GM19099 (cell line): ENCODE results near the gene AZGP1.

Source experiments
- POLR2A ChIP-seq: IDR thresholded peaks from 3 replicates; pipeline ENCODE4 v1.6.1; 2011; ENCODE audit warnings: low read depth; ENCODE audit not compliant: insufficient read length; ENCODE audit errors: extremely low read depth

The AZGP1 gene

DNA sequence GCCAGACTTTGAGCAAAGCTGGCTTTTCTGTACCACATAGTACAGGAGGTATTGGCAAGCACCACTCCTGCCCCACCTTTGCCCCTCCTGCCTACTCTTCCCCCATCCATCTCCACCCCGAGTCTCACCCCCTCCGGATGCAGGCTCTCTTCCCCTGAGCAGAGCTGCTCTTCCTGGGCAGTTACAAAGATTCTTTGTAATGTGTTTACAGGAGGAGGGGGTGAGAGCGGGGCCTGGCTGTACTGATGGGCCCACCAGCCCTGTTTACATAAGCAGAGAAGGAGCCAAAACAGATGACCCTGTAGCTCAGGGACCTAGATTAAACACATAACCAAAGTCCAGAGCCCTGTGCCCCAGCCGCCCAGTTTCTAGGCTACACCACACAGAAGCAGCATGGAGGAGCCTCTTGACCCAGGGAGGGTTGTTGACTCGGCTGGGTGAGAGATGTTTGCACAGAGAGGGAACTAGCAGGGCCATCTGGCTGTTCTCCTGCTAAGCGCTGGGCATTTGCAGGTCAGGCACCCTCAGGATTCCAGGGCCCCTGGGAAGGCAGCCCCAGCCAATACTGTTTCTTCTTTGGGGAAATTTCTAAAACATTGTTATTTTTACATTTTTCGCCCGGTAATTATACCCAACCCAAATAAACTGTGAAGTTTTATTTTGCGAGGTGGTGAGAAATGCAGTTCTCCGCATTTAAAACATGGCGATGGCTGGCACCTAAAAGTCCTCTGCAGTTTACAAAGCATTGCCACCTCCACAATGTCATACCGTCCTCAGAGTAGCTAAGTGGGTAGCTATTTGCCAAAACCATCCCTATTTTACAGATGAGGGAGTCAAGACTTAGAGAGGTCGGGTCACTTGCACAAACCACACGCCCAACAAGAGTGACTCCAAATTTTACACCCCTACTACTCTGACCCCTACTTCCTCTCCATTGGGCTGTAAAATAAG is 28.2 kb upstream of the AZGP1 start:
- no peak for TF ChIP-seq POLR2A

DNA sequence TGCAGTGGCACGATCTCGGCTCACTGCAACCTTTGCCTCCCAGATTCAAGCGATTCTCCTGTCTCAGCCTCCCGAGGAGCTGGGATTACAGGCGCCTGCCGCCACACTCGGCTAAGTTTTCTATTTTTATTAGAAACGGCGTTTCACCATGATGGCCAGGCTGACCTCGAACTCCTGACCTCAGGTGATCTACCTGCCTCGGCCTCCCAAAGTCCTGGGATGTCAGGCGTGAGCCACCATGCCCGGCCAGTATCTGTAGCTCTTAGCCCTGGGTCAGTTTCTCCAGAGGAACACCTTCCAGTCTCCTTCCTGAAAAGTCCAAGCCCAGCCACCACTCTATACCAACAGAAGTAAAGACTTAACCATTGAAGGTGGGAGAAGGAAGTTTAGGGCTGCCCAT is 24.4 kb upstream of the AZGP1 start:
- TF ChIP-seq POLR2A = no peak

DNA sequence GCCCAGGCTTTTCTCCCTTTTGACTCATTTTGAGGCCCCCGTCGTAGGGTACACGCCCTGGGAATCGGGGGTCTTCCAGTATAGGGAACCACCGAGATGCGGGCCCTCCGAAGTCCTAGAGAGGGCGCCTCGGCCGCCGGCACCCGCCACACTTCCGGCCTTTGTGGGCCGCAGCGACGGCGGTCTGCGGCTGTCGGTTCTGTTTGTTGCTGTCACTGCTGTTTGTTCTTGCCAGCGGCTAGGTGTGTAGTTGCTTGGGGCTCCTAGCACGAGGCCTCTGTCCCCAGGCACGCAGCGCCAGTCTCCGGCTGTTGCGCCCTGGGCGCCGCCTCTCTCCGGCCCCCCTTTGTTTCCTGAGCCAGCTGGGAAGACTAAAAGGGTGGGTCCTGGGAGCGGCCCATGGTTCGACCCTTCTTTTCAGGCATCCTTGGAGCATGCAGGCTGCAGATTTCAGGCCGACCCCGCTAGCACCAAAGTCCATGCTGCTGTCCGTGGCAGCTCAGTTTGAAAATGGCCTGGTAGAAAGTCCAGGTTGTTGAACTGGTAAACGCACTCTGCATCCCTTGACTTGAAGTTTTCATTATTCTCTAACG is 21.8 kb upstream of the AZGP1 start:
- peak; percentile 82 for TF ChIP-seq POLR2A

DNA sequence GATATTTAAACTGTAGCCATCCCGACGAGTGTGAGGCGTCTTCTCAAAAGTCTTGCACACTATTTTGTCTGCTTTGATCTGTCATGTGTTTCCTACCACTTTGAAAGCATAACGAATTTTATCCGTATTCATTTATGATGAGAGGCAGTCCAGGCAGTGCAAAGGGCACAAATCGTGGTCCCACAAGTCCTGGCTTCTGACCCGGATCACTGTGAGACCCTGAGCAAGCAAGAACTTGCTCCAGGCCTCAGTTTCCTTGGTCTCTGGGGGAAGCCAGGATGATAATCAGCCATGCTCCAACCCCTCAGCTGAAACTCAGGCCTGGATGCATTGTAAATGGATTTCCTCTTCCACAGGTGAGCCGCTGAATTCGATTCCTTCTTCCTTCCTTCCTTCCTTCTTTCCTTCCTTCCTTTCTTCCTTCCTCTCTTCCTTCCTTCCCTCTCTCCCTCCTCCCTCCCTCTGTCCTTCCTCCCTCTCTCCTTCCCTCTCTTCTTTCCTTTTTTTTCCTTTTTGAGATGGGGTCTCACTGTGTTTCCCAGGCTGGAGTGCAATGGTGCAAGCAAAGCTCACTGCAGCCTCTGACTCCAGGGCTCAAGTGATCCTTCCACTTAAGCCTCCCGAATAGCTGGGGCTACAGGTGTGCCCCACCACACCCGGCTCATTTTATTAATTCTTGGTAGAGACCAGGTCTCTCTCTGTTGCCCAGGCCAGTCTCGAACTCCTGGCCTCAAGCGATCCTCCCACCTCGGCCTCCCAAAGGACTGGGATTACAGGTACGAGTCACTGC is 21.1 kb upstream of the AZGP1 start:
- TF ChIP-seq POLR2A = no peak

DNA sequence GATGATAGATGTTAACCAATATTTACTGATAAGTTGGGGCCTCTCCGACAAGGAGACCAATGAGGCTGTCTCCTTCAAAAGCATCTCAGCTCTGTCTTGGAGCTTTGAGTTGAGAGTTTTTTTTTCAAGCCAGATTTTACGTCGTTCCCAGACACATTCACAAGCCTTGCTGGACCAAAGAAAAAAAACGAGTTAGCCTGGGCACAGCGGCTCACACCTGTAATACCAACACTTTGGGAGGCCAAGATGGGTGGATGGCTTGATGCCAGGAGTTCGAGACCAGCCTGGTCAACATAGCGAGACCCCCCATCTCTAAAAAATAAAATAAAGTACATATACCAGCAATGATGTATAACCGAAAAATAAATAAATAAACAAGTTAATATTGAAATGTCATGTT is 19.0 kb upstream of the AZGP1 start:
- TF ChIP-seq POLR2A = no peak

DNA sequence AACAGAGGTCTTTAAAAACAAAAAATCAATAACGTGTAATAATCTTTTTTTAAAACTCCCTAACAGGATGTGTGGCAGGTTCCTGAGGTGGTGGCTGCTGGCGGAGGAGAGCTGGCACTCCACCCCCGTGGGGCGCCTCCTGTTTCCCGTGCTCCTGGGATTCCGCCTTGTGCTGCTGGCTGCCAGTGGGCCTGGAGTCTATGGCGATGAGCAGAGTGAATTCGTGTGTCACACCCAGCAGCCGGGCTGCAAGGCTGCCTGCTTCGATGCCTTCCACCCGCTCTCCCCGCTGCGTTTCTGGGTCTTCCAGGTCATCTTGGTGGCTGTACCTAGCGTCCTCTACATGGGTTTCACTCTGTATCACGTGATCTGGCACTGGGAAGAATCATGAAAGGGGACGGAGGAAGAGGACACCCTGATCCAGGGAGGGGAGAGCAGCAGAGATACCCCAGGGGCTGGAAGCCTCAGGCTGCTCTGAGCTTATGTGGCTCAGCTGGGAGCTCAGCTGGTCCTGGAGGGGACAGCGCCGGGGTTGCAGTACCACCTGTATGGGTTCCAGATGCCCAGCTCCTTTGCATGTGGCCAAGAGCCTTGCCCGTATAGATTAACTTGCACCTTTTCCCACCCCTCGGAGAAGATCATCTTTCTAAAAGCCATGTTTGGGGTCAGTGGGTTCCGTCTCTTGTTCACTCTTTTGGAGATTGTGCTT is 16.7 kb upstream of the AZGP1 start:
- TF ChIP-seq POLR2A = no peak

DNA sequence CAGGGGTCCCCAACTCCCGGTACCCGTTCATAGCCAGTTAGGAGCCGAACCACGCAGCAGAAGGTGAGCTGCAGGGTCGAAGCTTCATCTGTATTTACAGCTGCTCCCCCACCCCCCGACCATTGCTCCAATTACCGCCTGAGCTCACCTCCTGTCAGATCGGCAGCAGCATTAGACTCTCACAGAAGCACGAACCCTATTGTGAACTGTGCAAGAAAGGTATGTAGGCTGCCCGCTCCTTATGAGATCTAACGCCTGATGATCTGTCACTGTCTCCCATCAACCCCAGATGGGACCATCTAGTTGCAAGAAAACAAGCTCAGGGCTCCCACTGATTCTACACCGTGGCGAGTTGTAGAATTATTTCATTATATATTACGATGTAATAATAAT is 14.6 kb upstream of the AZGP1 start:
- TF ChIP-seq POLR2A = no peak

DNA sequence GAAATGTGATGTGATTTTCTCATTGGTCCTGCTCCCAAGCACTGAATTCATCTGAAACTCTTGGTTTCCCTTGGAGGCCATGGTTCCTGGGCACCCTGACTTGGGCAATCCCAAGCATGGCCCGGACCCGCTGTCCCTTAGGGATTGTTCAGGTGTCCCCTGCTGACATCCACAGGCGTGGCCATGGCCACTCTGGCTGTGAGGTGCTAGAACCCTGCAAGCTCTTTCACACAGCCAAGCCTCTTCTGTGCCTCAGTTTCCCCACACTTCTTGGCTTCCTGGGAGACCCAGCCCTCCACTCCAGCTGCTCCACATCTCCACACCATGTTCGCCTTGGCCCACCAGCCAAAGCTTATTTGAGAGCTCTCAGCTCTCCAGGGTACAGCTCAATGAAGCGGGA is 12.0 kb upstream of the AZGP1 start:
- TF ChIP-seq POLR2A = no peak

DNA sequence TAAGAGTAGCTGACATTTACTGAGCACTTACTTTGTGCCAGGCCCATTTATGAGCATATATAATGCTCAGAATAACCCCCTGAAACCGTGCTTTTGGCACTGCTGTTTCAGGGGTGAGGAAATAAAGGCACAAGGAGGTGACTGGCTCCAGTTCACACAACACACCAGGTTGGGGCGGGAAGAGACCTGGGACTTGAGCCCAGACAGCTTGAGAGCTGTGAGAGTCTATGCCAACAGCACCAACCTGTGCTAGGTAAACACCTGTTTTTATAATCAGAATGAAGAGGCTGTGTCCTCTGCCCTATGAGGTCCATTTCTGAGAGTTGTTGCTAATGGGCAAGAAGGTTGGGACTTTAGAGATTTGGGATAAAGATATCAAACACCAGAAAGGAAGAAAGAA is 8.8 kb upstream of the AZGP1 start:
- no peak for TF ChIP-seq POLR2A

DNA sequence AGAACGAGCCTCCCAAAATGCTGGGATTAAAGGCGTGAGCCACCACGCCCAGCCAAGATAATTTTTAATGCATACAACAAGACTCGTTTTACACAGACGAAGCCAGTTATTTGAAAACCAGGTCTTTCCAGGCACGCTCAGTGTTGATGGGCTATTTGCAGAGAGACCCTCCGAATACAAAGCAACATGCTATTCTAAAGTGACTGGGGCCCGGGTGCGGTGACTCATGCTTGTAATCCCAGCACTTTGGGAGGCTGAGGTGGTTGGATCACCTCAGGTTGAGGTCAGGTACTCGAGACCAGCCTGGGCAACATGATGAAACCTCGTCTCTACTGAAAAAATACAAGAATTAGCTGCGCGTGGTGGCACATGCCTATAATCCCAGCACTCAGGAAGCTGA is 795 bp upstream of the AZGP1 start:
- no peak for TF ChIP-seq POLR2A

DNA sequence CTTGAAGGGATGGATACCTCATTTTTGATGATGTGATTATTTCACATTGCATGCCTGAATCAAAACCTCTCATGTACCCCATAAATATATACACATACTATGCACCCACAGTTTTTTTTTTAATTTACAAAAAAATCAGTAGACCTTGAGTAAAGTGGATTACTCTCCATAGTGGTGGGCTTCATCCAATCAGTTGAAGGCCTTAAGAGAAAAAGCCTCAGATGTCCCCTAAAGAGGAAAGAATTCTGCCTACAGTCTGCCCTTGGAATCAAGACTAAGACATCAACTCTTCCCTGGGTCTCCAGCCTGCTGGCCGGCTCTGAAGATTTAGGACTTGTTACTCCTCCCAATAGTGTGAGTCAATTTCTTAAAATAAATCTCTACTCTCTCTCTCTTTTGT is 1.1 kb downstream of the AZGP1 start:
- no peak for TF ChIP-seq POLR2A

DNA sequence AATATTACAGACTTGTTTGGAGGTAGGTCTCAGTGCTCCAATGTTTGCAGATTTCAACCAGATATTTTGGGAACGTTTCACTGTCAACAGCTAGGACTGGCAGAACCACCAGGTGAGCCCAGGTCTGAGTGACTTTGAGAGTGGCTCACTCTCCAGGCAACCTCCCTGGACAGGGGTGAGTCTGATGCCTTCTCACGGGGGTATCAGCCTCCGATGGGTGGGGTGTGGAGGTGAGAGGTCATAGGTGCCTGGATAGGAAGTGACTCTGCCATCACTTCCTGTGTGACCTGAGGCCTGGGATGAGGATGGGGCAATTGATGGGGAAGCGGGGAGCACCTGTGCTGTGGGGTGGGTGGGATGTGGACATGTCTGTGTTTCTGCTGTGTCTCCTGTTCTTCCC is 4.6 kb downstream of the AZGP1 start:
- TF ChIP-seq POLR2A = no peak

DNA sequence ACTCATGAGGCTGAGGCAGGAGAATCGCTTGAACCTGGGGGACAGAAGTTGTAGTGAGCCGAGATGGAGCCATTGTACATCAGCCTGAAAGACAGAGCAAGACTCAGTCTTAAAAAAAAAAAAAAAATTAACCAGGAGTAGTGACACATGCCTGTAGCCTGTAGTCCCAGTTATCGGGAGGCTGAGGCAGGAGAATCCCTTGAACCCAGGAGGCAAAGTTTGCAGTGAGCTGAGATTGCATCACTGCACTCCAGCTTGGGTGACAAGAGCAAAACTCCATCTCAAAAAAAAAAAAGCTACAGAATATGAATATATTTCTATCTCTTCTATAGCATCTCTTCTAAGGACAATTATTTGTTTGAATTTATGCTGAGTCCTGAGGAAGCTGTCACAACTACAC is 6.5 kb downstream of the AZGP1 start:
- TF ChIP-seq POLR2A = no peak

DNA sequence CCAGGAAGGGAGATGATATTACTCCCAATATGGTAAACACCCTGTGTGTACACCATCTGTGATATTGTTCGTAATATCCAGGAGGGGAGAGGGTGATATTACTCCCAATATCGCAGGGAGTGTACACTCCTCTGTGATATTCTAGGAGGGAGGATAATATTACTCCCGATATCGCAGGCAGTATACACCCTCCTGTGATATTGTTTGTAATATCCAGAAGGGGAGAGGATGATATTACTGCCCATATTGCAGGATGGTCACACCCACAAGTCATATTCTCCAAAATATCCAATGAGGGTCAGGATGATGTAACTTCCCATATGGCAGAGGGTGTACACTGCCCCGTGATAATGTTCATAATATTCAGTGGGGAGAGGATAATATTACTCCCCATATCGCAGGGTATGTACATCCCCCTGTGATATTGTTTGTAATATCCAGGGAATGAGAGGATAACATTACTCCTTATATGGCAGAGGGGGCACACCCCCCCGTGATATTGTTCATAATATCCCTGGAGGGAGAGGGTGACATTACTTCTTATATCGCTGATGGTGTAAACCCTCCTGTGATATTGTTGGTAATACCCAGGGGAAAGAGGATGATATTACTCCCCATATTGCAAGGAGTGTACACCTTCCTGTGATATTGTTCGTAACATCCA is 17.1 kb downstream of the AZGP1 start:
- TF ChIP-seq POLR2A = no peak

DNA sequence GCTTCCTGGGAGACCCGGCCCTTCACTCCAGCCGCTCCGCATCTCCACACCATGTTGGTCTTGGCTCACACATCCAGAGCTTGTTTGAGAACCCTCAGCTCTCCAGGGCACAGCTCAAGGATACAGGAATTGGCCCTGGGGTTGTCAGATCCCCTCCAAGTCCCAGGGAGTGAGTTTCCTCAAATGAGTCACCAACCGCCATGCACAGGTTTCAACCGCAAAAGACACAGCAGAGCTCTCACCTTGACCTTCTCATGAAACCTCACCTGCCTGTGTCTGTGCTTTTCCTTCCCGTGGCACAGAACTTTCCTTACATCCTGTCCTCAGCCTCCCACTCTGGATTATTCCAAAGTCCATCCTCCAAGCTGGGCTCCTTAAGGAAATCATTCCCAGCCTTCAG is 20.6 kb downstream of the AZGP1 start:
- TF ChIP-seq POLR2A = no peak

DNA sequence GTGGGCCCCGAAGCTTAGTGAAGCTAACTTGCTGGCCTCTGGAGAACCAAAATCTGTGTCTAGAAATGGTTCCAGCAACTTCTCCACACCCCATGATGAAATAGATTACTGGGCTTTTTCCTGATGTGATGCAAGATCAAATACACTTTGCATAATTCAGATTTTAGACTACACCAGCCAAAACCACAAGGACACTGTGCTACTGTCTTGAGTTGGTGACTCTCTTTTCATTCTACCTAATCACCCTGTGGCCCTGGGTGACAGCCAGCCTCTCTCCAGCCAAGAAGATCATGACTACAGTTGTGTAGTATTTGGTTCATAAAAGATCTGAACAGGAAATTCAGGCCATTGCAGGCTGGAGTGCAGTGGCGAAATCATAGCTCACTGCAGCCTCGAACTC is 22.2 kb downstream of the AZGP1 start:
- no peak for TF ChIP-seq POLR2A
